HG02884 (cell line): Measurements from ENCODE around the gene IFNL2.
"Not testable (repeated sequence)": the region's sequence is repeated elsewhere in the genome, so short reads cannot be mapped to it uniquely, and the experiment has no call there.

Experiments used
- ATAC-seq: cut with Tn5 transposase; IDR thresholded peaks from one replicate; pipeline ENCODE4 v1.9.1; 2021; ENCODE audit warnings: mild to moderate bottlenecking, moderate library complexity; ENCODE audit not compliant: unreplicated experiment

IFNL2 gene

DNA sequence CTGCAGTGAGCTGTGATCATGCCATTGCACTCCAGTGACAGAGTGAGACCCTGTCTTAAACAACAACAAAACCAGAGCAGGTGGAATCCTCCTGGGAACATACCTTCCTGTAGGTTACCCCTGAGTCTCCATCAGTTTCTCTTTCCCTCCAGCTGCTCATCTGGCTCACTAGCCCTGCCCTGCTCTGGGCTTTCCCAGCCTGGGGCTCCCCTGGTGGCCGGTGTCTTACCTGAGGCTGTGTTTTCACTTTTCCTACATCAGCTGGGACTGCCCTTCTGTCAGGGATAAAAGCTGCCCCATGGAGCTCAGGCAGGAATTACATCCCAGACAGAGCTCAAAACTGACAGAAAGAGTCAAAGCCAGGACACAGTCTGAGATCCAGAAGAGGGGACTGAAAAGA, at the start of gene IFNL2:
IFNL2 (plus strand) TSS at position 312 of the 400 bp plus-strand sequence. CDS start 173 bp downstream, outside the sequence.
- ATAC-seq, result not testable (repeated sequence)

DNA sequence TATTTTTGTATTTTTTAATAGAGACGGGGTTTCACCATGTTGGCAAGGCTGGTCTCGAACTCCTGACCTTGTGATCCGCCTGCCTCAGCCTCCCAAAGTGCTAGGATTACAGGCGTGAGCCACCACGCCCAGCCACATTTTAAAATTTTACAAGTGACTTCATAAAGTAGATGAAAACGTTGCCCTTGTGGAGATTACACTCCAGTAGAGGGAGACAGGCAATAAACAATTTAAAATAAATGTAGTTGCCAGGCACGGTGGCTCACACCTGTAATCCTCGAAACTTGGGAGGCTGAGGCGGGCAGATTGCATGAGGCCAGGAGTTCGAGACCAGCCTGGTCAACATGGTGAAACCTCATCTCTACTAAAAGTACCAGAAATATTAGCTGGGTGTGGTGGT, 49.1 kb upstream of the IFNL2 start:
- ATAC-seq, result not testable (repeated sequence)

DNA sequence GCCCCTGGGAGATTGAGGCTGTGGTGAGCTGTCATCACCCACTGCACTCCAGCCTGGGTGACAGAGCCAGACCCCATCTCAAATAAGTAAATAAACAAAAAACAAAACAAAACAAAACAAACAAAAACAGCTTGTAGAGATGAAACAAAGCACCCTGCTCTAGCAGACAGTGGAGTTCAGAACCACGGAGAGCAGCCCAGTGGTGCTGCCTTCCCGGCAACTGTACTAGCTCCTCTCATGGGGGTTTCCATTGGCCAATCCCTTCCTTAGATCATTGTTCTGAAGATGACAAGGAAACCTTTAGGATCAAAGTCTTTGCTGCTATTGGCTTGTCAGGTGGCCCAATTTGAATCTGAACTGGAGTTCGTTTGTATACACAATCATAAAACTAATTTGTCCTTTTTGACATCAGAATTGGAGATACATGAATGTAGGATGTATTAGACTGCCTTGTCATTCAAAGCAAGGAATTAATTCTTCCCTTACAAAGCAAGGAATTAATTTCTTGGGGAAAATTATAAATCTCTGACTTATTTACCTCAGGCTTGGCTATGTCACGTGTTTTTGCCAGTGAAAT, 44.4 kb upstream of the IFNL2 start:
- no peak for ATAC-seq

DNA sequence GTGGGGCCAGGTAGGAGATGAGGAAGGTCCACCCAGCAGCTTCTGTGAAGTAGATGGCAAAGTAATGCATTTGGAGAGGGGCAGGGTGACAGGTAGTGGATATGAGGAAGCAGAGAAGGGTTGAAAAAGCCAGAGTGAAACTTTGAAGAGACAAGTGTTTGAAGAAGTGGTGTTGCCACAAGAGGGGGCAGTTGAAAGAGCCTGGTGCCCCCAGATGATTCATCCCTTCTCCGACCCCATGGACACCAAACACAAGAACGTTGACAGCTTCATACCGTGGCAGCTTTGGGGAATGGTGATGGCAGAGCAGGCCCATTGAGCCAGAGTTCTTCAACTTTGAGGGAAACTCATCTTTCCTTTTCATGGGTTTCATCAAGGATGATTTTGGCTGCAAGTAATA, 43.3 kb upstream of the IFNL2 start:
- ATAC-seq, result no peak

DNA sequence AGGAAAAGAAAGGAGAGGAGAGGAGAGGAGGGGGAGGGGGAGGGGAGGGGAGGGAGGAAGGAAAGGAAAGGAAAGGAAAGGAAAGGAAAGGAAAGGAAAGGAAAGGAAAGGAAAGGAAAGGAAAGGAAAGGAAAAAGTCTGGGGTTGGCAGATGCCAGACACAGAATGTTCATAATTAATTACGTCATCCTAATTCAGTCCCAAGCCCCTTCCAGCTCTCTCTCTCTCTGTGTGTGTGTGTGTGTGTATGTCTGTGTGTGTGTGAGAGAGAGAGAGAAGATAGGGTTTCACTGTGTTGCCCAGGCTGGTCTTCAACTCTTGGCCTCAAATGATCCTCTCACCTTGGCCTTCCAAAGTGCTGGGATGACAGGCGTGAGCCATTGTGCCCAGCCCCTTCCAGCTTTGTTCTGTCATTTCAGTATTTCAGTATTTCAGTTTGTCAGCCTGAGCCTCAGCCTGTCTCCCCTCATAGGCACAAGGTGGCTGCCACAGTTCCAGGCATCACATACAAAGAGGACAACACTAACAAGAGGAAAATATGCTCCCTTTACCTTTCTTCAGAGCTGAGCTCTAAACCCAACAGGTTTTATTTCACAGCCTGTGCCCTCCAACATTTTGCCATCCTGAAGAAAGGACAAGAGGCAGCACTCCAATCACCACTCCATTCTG, 38.0 kb upstream of the IFNL2 start:
- ATAC-seq, result no peak

DNA sequence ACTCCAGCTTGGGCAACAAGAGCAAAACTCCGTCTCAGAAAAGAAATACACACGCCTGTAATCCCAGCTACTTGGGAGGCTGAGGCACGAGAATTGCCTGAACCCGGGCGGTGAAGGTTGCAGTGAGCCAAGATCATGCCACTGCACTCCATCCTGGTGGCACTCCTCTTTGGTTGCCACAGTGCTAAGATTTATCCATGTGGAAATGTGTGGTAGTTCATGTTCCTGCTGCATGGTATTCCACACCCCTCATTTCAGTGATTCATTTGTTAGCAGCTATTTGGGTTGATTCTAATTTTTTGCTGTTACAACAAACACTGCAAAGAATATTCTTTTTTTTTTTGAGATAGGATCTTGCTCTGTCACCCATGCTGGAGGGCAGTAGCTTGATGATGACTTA, 35.5 kb upstream of the IFNL2 start:
- ATAC-seq, result no peak

DNA sequence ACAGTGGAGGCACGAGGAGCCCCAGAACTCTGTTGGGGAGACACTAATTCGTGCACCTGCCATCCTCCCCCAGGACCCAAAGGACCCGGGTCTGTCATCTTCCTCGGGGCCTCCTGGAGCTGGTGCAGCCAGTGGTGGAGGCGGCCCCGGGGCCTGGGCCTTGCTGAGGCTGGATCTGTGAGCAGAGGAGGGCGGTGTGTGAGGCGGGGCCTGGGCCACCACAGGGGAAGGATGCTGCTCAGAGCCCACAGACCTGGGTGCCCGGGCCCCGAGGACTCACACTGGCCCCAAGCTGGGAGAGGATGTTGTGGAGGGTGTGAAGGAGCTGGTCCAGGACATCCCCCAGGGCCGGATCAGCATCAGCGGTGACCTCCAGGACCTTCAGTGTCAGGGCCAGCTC, 31.7 kb upstream of the IFNL2 start:
- ATAC-seq, result no peak

DNA sequence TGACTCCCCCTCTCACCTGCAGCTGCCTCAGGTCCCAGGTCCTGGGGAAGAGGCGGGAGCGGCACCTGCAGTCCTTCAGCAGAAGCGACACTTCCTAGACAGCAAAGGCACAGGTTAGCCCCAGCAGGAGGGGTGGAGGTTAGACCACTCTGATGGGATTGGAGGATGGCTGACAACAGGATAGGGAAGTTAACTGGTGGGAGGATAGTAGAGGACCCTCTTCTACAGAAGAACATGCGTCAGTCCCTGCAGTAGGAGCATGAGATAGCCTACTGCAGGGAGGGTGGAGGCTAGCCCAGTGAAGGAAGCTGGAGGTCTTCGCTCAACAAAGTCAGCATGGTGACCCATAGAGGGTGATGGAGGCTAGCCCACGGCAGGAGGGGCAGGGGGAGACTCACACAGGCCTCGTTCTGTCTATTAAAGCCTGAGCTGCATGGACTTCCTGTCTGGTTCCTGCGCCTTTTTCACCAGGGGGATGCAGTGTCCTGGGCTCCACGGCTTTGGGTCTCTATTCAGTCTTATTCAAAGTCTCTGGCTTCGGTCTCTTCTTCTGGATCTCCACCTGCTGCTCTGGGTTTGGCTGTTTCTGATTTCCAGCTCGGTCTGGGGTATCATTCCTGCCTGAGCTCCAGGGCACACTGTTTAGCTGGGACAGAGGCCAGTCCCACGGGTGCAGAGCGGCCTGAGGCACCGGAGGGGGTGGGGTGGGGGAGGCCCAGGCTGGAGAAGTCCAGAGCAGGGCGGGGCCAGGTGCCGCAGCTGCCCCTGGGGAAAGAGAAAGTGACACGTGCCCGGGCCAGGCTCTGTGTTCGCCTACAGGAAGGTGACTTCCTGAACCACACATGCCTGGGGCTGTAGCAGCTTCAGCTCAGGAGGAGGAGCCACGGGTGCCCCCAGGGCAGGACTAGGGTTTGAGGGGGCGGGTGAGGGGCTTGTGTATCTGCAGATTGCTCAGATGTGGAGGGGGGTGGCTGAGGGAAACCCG, 30.7 kb upstream of the IFNL2 start:
- no peak for ATAC-seq

DNA sequence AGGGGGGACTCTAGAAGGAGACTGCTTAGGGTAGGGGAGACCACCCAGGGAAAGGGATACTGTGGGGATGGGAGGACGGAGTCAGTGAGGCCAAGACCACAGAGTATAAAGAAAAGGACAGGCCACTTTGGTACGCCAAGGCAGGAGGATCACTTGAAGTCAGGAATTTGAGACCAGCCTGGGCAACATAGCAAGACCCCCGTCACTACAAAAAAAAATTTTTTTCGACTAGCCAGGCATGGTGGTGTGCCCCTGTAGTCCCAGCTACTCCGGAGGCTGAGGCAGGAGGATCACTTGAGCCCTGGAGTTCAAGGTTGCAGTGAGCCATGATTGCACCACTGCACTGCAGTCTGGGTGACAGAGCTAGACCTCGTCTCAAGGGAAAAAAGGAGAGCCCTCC, 30.0 kb upstream of the IFNL2 start:
- no peak for ATAC-seq

DNA sequence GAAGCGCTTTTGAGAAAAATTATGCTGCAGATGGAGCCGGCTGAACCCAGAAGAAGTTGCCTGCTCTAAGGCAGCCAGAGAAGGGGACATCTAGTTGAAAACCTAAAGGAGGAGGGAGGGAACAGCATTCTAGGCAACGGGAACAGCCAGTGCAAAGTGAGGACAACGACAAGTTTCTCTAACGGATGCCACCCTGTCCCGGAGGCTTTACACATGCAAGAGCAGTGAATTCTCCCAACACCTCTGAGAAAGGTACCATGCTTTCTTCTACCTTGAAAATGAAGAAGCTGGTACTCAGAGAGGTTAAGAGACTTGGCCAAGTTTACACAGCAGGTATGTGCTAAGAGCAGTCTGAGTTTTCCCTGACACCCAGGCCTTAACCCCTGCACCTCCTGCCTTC, 29.3 kb upstream of the IFNL2 start:
- no peak for ATAC-seq

DNA sequence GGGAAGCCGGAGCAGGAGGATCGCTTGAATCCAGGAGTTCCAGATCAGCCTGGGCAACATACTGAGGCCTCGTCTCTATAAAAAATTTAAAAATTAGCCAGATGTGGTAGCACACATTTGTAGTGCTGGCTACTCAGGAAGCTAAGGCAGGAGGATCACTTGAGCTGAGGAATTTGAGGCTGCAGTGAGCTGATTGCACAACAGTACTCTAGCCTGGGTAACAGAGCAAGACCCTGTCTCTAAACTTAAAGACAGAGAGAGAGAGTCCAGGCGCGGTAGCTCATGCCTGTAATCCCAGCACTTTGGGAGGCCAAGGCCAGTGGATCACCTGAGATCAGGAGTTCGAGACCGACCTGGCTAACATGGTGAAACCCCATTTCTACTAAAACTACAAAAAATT, 27.8 kb upstream of the IFNL2 start:
- no peak for ATAC-seq

DNA sequence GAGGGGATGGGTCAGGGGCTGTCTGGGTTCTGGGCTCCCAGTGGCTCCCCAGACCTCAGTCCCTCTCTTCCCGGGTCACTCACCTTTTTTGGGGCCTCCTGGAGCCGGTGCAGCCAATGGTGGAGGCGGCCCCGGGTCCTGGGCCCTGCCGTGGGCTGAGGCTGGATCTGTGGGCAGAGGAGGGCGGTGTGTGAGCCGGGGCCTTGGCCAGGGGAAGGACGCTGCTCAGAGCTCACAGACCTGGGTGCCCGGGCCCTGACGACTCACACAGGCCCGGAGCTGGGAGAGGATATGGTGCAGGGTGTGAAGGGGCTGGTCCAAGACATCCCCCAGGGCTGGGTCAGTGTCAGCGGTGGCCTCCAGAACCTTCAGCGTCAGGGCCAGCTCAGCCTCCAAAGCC, 24.5 kb upstream of the IFNL2 start:
- not testable (repeated sequence) for ATAC-seq

DNA sequence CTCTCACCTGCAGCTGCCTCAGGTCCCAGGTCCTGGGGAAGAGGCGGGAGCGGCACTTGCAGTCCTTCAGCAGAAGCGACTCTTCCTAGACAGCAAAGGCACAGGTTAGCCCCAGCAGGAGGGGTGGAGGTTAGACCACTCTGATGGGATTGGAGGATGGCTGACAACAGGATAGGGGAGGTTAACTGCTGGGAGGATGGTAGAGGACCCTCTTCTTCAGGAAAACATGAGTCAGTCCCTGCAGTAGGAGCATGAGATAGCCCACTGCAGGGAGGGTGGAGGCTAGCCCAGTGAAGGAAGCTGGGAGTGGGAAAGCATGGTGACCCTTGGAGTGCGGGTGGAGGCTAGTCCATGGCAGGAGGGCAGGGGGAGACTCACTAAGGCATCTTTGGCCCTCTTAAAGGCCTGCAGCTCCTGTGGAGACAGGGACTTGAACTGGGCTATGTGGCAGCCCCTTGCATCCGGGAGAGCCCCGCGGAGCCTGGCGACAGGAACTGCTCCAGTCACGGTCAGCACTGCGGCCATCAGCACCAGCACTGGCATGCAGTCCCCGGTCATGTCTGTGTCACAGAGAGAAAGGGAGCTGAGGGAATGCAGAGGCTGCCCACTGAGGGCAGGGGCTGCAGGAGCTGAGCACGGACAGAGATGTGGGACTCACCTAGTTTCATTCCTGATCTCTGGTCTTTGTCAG, 23.6 kb upstream of the IFNL2 start, which contains the start of gene IFNL3:
IFNL3 (minus strand) TSS at position 597 of the 691 bp plus-strand sequence; CDS start at position 558, 39 bp downstream.
- not testable (repeated sequence) for ATAC-seq

DNA sequence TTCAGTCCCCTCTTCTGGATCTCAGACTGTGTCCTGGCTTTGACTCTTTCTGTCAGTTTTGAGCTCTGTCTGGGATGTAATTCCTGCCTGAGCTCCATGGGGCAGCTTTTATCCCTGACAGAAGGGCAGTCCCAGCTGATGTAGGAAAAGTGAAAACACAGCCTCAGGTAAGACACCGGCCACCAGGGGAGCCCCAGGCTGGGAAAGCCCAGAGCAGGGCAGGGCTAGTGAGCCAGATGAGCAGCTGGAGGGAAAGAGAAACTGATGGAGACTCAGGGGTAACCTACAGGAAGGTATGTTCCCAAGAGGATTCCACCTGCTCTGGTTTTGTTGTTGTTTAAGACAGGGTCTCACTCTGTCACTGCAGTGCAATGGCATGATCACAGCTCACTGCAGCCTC, 23.0 kb upstream of the IFNL2 start:
- ATAC-seq, result not testable (repeated sequence)

DNA sequence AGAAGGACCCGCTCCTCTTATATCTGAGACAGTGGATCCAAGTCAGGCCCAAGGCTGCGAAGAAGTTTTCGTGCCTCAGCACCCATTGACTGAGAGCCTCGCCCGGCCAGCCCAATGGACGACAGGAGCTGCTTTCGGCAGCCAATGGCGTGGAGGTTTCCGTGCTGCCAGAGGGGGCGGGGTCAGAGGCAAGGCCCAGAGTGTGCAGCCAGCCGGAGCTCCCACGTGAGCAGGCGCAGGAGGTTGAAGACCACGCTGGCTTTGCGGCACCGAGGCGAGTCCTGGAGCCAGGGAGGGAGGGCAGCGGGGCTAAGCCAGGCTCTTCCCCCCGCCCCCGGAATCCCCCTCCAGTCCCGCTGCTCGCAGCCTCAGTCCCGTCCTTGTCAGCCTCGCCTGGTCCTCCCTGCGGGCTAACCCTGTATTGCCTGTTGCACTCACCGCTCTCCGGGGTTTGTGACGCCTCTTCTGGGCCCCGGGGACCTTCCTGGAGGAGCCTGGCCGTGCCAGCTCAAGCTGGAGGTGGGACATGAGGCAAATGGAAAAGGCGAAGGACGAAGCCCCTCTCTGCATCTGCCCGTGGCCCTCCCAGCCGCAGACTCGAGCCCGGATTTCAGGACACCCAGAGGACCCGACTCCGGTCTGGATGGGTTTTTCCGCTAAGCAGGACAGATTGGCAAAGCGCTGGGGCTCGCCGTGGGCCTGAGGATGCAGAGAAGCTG, 21.1 kb upstream of the IFNL2 start:
- no peak for ATAC-seq

DNA sequence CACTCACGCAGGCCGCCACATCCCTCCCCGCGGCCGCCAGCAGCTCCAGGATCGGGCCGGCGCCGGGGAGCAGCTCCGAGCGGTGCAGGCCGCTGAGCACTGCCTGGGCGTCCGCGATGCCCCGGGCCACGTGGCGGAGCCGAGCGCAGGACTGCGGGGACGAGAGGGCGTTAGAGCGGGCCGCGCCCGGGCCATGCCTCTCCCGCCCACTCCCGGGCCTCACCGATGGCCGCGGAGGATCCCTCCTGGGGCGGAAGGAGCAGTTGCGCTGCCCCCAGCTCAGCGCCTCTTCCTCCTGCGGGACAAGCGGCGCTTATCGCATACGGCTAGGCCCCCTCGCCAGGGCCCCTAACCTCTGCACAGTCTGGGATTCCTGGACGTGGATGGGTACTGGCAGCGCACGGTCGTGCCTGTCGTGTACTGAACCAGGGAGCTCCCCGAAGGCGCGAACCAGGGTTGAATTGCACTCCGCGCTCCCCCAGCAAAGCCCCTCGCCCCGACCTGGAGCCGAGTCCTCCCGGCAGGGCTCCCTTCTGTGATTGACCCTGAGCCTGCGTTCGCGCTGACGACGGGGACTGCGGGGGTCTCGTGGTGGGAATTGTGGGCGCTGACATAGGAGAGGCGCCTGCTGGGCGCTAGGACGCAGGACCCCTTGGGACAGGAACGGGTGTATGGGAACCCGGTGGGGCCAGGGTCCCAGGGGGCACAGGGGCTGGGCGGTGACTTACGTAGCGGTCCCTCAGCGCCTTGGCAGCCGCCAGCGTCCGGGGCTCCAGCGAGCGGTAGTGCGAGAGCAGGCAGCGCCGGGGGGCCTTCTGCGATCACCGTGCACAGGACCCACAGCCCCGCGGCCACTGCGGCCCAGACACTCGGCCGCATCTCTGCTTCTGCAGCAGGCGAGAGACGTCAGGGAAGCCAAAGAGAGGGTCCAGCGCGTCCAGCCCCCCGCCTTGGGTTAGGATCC, 20.2 kb upstream of the IFNL2 start:
- ATAC-seq, result no peak

DNA sequence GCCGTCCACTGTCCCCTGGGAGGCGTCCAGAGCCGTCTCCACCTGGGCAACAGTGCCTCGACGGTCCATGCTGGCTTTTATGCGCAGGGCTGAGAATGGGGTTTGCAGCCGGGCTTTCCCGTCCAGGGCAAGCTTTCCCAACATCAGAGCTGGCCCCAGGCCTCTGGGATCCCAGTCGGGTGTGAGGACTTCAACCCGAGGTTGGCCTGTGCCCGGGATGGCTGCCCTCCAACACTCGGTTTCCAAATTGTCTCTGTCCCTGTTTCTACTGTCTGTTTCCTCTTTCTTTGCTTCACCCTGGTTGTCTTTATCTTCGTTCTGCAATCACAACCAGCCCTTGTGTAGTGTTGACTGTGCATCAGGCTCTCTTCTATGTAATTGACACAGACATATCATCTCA, 19.4 kb upstream of the IFNL2 start, which contains the start of gene IFNL4:
IFNL4 (minus strand) TSS at position 51 of the 400 bp plus-strand sequence.
- ATAC-seq, result no peak

DNA sequence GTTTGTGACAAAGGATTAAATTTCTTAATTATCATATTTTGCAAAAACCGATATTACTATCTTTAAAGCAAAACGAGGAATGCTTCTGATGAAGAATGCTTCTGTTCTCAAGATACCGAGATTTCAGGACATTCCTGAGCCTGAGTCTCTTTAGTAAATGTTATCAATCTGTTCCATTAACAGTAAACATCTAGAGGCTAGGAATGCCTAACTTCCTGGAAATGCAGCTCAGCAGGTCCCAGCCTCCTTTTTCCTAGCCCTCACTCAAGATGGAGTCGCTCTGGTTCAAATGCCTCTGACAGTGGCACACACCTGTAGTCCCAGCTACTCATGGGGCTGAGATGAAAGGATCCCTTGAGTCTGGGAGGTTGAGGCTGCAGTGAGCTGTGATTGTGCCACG, 17.1 kb upstream of the IFNL2 start:
- ATAC-seq, result no peak

DNA sequence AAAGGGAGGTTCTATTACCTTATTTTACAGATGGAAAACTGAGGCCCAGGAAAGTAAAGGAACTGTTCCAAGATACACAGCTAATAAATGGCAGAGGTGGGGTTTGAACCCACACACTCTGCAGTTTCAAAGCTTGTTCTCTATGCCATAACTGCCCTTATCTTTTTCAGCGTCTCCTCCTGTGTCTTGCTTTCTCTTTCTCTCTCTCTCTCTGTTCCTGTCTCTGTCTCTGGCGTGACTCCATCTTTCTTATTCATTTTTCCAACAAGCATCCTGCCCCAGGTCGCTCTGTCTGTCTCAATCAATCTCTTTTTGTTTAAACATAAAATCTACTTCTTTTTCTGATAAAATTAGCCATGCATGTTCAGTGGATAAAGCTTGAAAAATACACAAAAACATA, 16.4 kb upstream of the IFNL2 start:
- no peak for ATAC-seq
